K562 (cell line): ENCODE measurements around the gene PKD1. TPM values are rescaled to one million over a fixed set of nuclear protein-coding genes. Genes with fewer than 3 reads are reported as not detected.
A peak's percentile ranks its signal among the peaks of the same experiment; 100 is the strongest.

Experiments
- CREB1 ChIP-seq, 2 experiments: sonication (generic) in 1 of 2; formaldehyde crosslinking in 1 of 2; IDR thresholded peaks; 2 replicates each; pipeline versions ENCODE4 v1.6.1 to v1.8.0; 2012 to 2022; ENCODE audit warnings: inconsistent platforms in 1 of 2, mild to moderate bottlenecking in 1 of 2, missing genetic modification reagents in 1 of 2, moderate library complexity in 1 of 2
- FOXK2 ChIP-seq, 2 experiments: fragments of 450-650 bp; IDR thresholded peaks in 1 of 2; conservative IDR thresholded peaks in 1 of 2; 2 replicates each; pipeline ENCODE4 v1.6.1; 2016; ENCODE audit warnings: low read depth in 2 of 2, mild to moderate bottlenecking in 1 of 2
- GTF2A2 ChIP-seq: IDR thresholded peaks from 2 replicates; pipeline ENCODE4 v1.6.1; 2016; ENCODE audit warnings: mild to moderate bottlenecking, missing genetic modification characterization, missing compliant biosample characterization
- GTF2E2 ChIP-seq: fragments of 200-800 bp; sonication (Bioruptor generic); IDR thresholded peaks from 2 replicates; pipeline ENCODE4 v1.6.1; 2016; ENCODE audit warnings: missing genetic modification characterization, missing compliant biosample characterization
- HOMEZ ChIP-seq: fragments of 250-450 bp; sonication (Bioruptor Pico); IDR thresholded peaks from 2 replicates; pipeline ENCODE4 v1.4.0; 2020; ENCODE audit warnings: mild to moderate bottlenecking, moderate library complexity
- KDM4B ChIP-seq, 2 experiments: fragments of 450-650 bp in 1 of 2; sonication (generic) in 1 of 2; IDR thresholded peaks; 2 replicates each; pipeline ENCODE4 v1.6.1; 2016 to 2017; ENCODE audit warnings: borderline replicate concordance in 2 of 2, antibody characterized with exemption in 1 of 2, low read depth in 1 of 2, mild to moderate bottlenecking in 1 of 2
- KLF13 ChIP-seq: fragments of 450-650 bp; IDR thresholded peaks from 2 replicates; pipeline ENCODE4 v1.6.1; 2016; ENCODE audit warnings: missing genetic modification characterization, low read depth, mild to moderate bottlenecking, missing compliant biosample characterization, moderate library complexity, borderline replicate concordance
- MBD2 ChIP-seq: sonication (generic); IDR thresholded peaks from 2 replicates; pipeline ENCODE4 v1.6.1; 2016; ENCODE audit warnings: low read depth, borderline replicate concordance
- PRDM10 ChIP-seq: fragments of 450-650 bp; IDR thresholded peaks from 2 replicates; pipeline ENCODE4 v1.6.1; 2018; ENCODE audit not compliant: partially characterized antibody
- PURB ChIP-seq: sonication (generic); formaldehyde crosslinking; IDR thresholded peaks from 2 replicates; pipeline ENCODE4 v1.9.0; 2021; ENCODE audit warnings: low read depth, mild to moderate bottlenecking, missing genetic modification reagents
- RAD21 ChIP-seq, 2 experiments: fragments of 250-450 bp in 1 of 2; fragments of 450-650 bp in 1 of 2; sonication (Bioruptor Pico) in 1 of 2; formaldehyde crosslinking in 1 of 2; IDR thresholded peaks in 1 of 2; conservative IDR thresholded peaks in 1 of 2; 2 replicates each; pipeline versions ENCODE4 v1.4.0 to v1.8.0; 2020 to 2022; ENCODE audit warnings: mild to moderate bottlenecking in 2 of 2, moderate library complexity in 1 of 2
- RFX1 ChIP-seq: fragments of 450-650 bp; IDR thresholded peaks from 2 replicates; pipeline ENCODE4 v1.6.1; 2016; ENCODE audit warnings: mild to moderate bottlenecking, moderate library complexity
- SRSF1 ChIP-seq: fragments of 200-400 bp; formaldehyde crosslinking; IDR thresholded peaks from 2 replicates; pipeline ENCODE4 v1.6.1; 2017; ENCODE audit warnings: mild to moderate bottlenecking, low read depth, low read length, moderate library complexity
- TAF7 ChIP-seq: fragments of 450-650 bp; IDR thresholded peaks from 2 replicates; pipeline ENCODE4 v1.6.1; 2016; ENCODE audit warnings: missing genetic modification characterization, missing compliant biosample characterization
- TCF7L2 ChIP-seq: fragments of 150-350 bp; IDR thresholded peaks from 2 replicates; pipeline ENCODE4 v1.6.1; 2016; ENCODE audit warnings: low read depth, mild to moderate bottlenecking, low read length, moderate library complexity
- ZNF124 ChIP-seq: sonication (generic); formaldehyde crosslinking; IDR thresholded peaks from 2 replicates; pipeline ENCODE4 v1.8.1; 2022; ENCODE audit warnings: missing genetic modification reagents
- ZNF57 ChIP-seq: fragments of 450-650 bp; formaldehyde crosslinking; IDR thresholded peaks from 2 replicates; pipeline ENCODE4 v1.4.0; 2020; ENCODE audit warnings: mild to moderate bottlenecking, moderate library complexity
- ZNF584 ChIP-seq: fragments of 200-800 bp; sonication (Bioruptor generic); IDR thresholded peaks from 2 replicates; pipeline ENCODE4 v1.6.1; 2016; ENCODE audit warnings: low read depth, mild to moderate bottlenecking, missing genetic modification characterization, missing compliant biosample characterization
- ZNF785 ChIP-seq: fragments of 250-450 bp; sonication (Bioruptor Pico); IDR thresholded peaks from 2 replicates; pipeline ENCODE4 v1.4.0; 2020; ENCODE audit warnings: mild to moderate bottlenecking
- ZNF830 ChIP-seq: fragments of 250-450 bp; sonication (Bioruptor Pico); IDR thresholded peaks from 2 replicates; pipeline ENCODE4 v1.5.0; 2021; ENCODE audit warnings: mild to moderate bottlenecking
- polyA plus RNA-seq, 8 experiments: library from polyadenylated mRNA; depleted of rRNA in 4 of 8; stranded (reverse) in 5 of 8; unstranded in 3 of 8; fragments of >200 nt; fragmentation: Nextera tagmentation in 2 of 8; fragmentation: Illumina TruSeq in 1 of 8; extraction: Ambion mirVana in 2 of 8; extraction: Trizol in 1 of 8; gene quantifications; 2 replicates each; pipeline versions ENCODE4 v1.2.1 to v1.2.3, GENCODE V29; 2011 to 2014; ENCODE audit warnings: inconsistent platforms in 1 of 8, missing spikeins in 1 of 8
- total RNA-seq, 7 experiments: library from RNA; depleted of rRNA in 6 of 7; stranded (reverse); fragments of >200 nt in 6 of 7; fragmentation: Illumina TruSeq in 2 of 7; extraction: Trizol in 2 of 7; gene quantifications; 2 replicates each; pipeline versions ENCODE4 v1.2.1 to v1.2.3, GENCODE V29; 2011 to 2021; ENCODE audit warnings: low replicate concordance in 1 of 7
- TF ChIP-seq, protein P1 (sequence below): fragments of 450-650 bp; formaldehyde crosslinking; IDR thresholded peaks from 2 replicates; pipeline ENCODE4 v1.4.0; 2020; ENCODE audit warnings: mild to moderate bottlenecking, moderate library complexity

Gene PKD1
- total and polyA plus RNA-seq, 9 of the 15 experiments (the other 6 are each of a cell fraction or from before 2014, with no cell fraction given): 0.23 to 93.5 (median 12.6) TPM

DNA sequence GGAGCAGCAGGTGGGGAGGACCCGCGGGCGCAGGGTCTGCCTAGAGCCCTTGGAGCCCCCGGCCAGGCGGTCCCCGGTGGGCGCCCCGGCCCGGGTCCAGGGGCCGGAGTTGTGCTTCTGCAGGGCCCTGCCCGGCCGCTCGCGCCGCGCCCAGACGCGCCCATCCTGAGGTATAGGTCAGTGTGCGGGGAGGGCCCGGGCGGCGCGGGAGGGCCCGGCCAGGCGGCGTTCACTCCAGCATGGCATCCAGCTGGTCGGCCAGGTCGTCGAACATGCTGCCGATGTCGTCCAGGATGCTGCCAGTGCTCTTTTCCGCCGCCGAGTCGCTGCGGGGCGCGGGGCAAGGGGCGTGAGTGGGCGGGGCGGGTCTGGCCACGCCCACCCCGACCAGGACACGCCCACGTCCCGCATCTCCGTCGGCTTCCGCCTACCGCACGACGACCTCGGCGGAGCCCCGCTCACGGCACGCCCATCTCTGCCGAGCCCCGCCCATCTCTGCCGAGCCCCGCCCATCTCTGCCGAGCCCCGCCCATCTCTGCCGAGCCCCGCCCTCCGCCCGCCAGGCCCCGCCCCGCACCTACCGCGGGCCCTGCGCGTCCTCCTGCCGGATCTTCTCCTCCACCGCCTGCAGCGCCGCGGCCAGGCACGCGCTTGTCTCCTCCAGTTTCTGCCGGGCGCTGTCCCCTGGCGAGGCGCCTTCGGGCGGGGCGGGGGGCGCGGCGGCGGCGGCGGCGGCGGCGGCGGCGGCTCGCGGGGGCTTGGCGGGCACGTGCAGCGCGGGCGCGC lies 42.8 kb upstream of the PKD1 start (continued):
- TF ChIP-seq RAD21 (CRISPR knock-in tag; conservative IDR thresholded peaks at IDR 0.05 in 1 of 2, IDR thresholded peaks at IDR 0.05 in 1 of 2) (no peak), ZNF830 (no peak), MBD2 (peak; percentile 46; the same call in 1 of the 2 replicates), FOXK2 (conservative IDR thresholded peaks at IDR 0.05 in 1 of 2, IDR thresholded peaks at IDR 0.05 in 1 of 2; ENCODE audit: low read depth in 2 of 2) (no peak), PRDM10 (no peak), RFX1 (no peak), CREB1 (IDR thresholded peaks at IDR 0.05) (peak; percentile 56; the same call in 1 of the 2 replicates), CREB1 (CRISPR knock-in tag; IDR thresholded peaks at IDR 0.05) (no peak), ZNF124 (no peak), SRSF1 (no peak), GTF2E2 (tag) (no peak), TCF7L2 (no peak), ZNF57 (CRISPR knock-in tag) (no peak), ZNF584 (no peak), HOMEZ (CRISPR knock-in tag) (no peak), KDM4B (IDR thresholded peaks at IDR 0.05; ENCODE audit: borderline replicate concordance in 2 of 2, low read depth in 1 of 2) (no peak), PURB (CRISPR knock-in tag) (no peak), GTF2A2 (tag) (no peak), KLF13 (tag) (0 out of 2 replicates have a peak, but pooled peaks have one; percentile 25), TAF7 (tag) (no peak), ZNF785 (CRISPR knock-in tag) (no peak)
- TF ChIP-seq, protein P1, sequence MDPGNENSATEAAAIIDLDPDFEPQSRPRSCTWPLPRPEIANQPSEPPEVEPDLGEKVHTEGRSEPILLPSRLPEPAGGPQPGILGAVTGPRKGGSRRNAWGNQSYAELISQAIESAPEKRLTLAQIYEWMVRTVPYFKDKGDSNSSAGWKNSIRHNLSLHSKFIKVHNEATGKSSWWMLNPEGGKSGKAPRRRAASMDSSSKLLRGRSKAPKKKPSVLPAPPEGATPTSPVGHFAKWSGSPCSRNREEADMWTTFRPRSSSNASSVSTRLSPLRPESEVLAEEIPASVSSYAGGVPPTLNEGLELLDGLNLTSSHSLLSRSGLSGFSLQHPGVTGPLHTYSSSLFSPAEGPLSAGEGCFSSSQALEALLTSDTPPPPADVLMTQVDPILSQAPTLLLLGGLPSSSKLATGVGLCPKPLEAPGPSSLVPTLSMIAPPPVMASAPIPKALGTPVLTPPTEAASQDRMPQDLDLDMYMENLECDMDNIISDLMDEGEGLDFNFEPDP: no peak
